GOT3 (cell line): ENCODE measurements around the gene SFN.
"Not testable (repeated sequence)": the region's sequence is repeated elsewhere in the genome, so short reads cannot be mapped to it uniquely, and the experiment has no call there.

Experiments
- DNase-seq: peaks from one replicate; lab custom pipeline; 2025; ENCODE audit warnings: mixed read lengths; lab: John Stamatoyannopoulos, UW

SFN gene

DNA sequence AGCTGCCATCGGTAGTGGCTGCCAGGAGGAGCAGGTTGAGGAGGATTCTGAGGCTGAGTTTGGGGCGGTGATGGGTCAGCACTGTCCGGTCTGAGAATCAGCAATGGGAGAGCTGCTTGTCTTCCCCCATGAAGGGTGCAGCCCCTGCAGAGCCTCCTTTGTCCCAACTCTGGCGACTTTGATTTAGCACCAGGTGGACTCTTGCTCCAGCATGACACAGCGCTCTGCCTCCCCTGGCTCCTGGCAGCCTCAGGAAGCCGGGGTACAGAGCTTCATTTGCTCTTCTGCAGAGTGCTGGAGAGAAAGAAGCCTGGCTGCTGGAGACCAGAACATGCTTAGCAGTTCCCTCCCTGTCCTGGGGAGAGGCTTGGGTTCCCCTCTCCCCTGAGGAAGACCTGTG is 23.2 kb upstream of the SFN start:
- DNase-seq: no peak

DNA sequence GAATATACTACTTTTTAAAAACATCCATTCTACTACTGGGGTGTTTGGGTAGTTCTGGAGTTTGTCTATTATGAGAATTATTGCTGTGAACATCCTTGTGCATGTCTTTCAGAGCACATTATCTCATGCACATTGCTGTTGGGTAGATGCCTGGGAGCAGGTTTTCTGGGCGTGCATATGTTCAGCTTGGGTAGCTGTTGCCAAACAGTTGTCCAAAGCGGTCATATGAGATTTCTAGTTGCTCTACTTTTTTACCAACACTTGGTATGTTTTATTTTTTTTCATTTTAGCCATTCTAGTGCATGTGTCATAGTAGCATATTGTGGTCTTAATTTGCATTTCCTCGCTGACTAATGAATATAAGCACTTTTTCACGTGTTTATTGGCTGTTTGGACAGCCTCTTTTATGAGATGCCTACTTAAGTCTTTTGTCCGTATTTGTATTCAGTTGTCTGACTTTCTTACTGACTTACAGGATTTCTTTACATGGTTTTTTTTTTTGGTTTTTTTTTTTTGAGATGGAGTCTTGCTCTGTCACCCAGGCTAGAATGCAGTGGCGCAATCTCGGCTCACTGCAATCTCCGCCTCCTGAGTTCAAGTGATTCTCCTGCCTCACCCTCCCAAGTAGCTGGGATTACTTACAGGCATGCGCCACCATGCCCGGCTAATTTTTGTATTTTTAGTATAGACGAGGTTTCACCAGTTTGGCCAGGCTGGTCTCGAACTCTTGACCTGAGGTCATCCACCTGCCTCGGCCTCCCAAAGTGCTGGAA is 18.3 kb upstream of the SFN start:
- no peak for DNase-seq

DNA sequence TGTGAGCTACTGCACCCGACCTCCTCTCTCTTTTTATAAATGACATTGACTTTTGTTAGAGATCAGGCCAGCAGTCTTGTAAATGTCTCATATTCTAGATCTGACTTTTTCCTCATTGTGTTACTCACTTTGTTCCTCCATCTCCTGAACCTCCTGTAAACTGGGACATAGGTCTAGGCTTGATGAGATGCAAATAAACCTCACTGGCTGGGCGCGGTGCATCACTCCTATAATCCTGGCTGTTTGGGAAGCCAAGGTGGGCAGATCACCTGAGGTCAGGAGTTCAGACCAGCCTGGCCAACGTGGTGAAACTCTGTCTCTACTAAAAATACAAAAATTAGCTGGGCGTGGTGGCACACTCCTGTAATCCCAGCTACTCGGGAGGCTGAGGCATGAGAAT is 15.1 kb upstream of the SFN start:
- not testable (repeated sequence) for DNase-seq

DNA sequence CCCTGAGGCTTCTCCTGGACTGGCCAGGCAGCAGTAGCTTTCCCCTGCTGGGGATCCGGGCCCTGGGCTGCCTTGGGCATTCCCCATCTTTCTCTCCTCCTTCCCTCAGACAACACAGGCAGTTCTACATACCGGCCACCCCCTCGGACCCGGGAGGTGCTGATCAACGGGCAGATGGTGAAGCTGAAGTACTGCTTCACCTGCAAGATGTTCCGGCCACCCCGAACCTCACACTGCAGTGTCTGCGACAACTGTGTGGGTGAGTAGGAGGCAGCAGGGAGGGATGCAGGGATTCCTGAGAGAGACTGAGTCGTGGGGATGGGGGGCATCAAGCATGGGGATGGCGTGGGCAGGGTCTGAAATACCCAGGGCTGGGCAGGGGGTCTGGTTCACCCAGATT is 14.4 kb upstream of the SFN start:
- no peak for DNase-seq

DNA sequence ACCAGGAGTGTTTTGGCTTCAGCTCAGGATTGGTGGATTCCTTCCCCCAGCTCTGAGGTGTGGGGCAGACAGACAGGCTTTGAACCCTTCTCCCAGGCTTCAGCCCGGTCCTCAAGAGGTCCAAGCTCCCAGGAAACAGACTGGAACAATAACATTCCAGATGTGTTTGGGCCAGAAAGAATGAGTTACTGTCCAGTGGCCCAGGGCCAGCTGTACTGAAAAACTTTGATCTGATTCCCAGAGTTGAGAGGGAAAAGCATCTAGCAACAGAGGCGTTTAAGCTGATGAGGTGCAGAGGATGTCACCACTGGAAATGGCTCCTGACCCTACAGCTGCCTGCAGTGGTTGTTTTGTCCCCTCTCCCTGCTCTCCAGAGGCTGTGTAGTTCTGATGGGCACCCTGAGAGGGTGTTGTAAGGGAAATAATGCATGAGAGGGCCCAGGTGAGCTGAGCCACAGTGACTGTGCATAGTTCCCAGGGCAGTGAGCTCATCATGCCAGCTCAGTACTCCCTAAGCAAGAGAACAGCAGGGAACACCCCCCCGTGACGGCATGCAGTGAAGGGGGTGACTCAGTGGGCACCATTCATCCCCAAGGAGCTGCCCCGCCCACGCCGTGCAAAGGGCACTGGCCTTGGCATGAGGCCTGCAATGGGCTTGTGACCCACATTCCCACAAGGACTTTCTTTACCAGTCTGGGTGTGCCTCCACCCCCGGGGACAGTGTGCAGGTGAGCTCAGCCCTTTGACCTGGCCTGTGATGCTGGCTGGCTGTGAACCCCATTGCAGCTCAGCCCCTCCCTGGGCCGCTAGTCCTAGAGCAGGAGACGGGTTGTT is 13.8 kb upstream of the SFN start:
- peak; percentile 71 for DNase-seq

DNA sequence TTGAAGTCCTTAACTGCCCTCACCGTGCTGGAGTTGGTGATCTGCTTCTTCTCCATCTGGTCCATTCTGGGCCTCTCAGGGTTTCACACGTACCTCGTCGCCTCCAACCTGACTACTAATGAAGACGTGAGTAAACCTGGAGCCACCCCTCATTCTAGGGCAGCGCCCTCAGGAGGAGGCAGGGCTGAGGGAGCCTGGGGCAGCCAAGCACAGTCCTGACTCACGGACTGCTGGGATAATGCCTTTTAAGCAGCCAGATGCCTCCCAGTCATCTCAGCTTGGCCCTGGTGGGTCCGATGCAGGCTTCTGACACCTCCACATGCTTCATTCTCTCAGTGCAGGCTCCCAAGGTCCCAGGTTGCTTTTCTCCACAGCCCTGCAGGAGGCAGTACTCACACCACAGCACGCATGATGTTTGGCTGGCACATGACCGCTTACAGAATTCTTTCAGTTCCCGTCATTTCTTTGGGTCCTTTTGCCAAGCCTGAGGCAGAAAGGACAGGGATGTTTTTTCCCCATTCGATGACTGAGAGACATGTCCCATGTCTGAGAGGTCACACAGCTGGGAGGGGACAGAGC is 11.8 kb upstream of the SFN start:
- no peak for DNase-seq

DNA sequence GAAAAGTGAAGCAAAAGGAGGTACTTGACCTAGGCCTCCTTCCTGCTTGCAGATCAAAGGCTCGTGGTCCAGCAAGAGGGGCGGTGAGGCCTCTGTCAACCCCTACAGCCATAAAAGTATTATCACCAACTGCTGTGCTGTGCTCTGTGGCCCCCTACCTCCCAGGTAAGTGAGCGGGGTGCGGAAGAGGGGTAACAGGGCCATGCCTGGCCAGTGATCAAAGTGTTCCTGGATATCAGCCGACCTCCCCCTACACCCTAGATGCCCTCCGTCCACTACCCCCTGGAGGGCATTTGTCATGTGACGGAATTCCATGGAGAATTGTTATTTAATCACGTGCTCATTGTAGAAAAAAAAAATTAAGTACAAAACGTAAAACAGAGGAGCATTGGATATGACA is 10.2 kb upstream of the SFN start:
- DNase-seq: no peak

DNA sequence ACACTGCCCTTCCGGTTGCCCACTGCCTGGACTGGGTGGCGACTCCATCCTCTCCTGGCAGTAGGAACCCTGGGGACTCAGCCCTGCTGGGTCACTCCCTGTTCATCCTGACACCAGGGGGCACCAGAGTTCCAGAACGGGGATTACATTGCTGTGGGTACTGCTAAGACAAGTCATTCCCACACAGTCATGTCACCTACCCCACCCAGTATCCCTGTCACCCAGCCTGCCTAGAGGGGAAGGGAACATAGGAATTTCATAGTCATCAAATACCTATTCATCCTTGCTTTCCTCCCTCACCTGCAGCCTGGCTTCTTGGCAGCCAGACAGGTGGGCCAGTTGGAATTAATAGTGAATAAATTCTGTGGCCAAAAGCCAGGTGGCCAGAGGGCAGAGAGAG is 9.8 kb upstream of the SFN start:
- no peak for DNase-seq

DNA sequence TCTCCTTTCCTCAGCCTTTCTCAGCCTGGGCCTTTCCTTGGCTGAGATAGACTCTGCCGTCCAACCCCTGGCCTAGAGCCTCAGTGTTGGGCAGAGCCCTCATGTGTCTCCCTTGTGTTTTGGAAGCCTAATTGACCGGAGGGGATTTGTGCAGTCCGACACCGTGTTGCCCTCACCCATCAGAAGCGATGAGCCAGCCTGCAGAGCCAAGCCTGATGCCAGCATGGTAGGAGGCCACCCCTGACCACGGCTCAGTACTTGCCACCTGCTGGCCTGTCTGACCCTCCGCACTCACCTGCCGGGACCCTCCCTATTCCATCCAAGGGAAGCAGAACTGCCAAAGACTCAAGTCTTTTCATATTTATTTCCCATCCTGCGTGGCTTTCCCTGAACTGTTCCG is 9.3 kb upstream of the SFN start:
- no peak for DNase-seq

DNA sequence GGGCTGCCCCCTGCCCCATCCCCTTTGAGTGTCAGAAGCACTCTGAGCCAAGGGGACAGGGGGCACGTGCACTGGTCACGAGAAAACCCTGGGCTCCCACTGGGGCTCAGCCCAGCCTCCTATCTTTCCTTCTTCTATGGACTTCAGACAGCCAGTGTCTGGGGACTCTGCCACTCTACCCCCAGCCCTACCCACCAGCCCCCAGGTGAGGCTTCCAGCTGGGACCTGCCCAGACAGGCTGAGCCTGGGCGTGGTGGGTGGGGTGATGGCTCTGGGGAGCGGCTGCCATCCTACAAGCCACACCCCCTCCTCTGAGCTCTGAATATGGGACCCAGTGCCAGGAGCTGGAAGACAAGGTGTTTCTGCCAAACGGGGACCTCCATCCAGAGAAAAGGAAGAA is 8.0 kb upstream of the SFN start:
- DNase-seq: no peak

DNA sequence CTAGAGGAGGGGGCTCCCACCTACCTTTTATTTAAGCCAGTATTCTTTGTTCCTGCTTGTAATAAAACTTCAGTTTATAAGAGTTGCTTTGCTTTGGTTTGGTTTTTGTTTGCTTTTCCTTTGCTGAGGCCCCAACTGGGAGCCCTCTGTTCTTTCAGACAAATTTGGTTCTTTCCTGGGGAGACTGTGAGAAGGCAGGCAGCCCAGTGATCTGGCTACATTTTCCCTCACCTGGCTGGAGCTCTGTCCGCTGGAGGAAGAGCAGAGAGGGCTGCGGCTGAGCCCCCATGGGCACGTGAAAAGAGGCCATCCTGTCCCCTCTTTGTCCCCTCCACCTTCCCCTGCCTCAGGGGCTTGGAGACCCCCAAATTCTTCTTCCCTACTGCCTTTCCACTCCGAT is 7.3 kb upstream of the SFN start:
- no peak for DNase-seq

DNA sequence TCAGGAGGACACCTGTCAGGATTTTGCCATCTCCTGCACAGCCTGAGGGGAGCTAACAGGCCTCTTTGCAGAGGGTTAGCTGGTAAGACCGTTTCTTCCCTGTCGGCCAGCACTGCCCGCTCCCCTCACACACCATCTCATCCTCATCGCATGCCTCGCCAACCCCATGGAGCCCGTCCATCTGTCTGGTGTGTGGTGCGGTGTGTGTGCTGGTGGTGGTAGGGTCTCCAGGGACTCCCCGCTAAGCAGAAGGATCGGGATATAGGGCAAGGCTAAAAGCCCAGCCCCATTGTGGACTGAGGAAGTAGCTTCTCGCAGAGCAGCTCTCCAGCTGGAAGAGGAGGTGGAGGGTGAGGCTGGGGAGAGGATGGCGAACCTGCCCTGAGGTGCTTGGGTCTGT is 6.8 kb upstream of the SFN start:
- DNase-seq: no peak

DNA sequence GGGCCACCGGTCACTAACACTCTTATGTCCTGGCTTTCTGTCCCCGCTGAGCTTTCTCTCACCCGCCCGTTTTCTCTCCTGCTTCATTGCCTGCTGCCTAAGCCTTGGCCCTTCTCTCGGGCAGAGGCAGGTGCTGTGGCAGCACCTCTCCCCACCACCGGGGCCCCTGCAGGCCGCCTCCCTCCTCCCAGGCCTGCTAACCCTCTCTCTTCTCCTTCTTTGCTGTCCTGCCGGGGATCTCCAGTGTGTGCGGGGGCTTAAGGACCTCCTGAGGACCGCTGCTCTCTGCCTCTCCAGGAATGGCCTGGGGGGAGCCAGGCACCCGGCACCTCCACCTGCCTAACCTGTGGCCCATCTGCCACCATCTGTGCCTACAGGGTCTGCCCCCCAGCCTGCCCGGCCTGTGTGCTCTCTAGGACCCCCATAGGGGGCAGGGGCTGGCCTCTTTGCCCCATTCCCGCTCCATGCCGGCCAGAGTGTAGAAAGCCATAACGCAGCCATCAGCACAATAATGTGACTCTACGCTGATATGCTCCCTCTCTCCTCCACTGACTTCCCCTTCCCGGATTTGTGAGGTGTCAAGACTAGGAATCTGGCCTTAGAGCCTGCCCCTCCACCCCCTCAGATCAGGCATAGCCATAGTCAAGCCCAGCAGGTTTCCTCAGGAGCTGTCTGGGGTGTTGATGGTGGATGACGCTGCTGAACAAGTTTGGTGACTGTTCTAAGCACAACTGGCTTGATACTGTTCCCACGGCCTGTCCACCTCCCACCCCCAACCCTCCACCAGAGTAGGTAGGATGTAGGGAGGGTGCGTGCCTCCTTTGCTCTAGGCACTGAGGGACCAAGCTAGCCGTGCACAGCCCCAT is 6.1 kb upstream of the SFN start:
- DNase-seq: no peak

DNA sequence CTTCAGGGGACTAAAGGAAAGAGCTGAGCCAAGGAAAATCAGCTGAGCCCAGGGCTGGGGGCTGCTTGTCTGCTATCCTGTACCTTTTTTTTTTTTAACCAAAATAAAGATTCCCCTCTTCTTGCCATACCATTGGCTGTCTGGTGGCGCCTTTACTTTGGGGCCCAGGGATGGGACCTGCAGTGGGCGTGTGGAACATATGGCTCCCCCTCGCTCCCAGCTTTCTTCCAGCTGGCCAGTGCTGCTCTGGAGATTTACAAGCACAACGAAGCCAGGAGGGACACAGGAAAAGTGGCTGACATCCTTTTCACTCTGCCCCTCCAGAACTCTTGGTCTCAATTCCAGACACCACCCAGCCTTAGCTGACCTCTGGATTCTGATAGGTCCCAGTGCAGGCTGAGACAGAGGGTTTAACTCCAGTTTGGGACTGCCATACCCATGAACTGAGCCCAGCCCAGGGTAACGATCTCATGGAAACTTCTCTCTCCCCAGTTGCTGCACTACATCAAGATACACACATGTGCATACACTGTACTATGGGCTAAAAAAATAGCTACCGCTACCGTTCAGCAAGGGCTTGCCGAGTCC is 5.4 kb upstream of the SFN start:
- DNase-seq: no peak

DNA sequence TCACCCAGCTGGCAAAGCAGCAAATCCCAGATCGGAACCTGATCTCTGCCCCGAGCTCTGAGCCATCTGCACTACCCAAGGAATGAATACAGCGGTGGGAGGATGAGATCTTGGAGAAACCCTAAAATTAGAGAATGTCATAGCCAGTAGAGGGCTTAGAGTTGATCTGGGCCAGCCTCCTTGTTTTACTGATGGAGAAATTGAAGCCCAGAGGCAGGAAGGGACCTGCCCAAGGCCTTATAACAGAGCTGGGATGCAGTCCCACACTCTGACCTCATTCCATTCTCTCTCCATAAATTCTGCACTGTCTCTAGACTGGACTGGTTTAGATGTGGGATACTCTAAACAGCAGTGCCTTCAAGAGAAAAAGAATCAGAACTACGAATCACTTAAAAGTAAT is 4.8 kb upstream of the SFN start:
- DNase-seq: no peak

DNA sequence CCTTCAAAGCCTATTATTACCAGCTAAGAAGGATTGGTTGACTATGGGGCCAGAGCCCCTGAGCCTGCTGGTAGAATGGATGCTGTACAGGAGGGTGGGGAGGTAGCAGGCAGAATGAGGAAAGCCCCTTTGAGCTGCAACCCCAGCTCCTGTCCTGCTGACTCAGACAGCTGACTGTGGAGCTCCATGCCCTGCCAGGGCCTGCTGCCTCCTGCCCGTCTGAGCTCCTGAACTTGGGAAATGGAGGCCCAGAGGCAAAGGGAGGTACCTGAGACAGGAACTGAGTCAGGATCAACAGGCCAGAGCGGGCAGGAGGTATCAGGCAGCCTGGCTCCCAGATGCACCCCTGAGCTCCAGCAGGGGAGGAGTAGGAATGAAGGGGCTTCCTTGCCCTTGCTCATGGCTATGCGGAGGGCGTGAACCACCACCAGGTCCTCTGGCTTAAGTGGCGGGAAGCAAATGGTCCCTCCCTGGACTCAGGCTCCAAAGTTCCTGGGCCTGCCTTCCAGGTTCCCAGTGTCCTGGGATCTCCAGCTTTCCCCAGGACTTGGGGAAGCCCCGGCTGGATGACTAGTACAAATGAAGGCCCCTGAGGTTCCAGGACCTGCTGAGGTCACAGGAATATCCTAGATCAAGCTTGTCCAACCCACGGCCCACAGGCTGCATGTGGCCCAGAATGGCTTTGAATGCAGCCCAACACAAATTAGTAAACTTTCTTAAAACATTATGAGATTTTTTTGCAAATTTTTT is 3.9 kb upstream of the SFN start:
- no peak for DNase-seq

DNA sequence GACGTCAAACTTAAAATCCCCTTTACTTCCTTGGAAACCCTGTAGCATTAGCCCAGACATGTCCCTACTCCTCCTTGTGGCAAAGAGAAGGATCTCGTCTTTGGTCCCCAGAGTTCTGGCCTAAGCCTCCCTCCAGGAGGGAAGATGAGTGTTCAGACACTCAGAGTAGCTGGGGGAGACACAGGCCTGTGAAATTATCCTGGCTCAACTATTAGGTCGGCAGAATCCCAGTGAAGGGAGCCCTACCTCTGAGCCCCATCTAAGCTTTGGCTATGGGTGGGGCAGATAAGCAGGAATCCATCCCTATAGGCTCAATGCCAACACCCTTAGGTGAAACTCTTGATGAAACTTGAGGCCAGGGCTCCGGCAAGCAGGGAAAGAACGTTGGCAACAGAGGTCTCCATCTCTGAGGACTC is 1.7 kb upstream of the SFN start:
- DNase-seq: no peak

DNA sequence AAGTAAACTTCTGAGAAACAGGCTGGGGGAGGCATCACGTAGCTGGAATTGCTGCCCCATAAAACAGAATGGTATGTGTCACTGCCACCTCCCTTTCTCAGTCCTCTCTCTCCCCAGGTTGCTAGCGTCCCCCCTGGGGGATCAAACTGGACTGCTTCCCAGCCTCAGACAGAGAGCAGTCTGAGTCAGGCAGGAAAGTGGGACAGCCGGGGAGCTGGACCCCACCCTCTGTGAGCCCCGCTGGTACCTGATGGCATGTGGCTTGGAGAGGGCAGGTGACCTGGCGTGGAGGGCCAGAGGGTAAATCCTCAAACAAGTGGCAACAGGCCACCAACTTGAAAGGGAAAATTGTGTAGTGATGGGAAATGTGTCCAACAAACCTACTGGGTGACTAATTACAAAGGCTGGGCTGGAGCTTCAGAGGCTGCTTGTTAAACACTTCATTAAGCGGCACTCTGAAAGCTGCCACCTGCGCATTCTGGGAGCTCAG is 1.0 kb upstream of the SFN start:
- no peak for DNase-seq

DNA sequence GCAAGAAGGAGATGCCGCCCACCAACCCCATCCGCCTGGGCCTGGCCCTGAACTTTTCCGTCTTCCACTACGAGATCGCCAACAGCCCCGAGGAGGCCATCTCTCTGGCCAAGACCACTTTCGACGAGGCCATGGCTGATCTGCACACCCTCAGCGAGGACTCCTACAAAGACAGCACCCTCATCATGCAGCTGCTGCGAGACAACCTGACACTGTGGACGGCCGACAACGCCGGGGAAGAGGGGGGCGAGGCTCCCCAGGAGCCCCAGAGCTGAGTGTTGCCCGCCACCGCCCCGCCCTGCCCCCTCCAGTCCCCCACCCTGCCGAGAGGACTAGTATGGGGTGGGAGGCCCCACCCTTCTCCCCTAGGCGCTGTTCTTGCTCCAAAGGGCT is 732 bp downstream of the SFN start:
- no peak for DNase-seq

DNA sequence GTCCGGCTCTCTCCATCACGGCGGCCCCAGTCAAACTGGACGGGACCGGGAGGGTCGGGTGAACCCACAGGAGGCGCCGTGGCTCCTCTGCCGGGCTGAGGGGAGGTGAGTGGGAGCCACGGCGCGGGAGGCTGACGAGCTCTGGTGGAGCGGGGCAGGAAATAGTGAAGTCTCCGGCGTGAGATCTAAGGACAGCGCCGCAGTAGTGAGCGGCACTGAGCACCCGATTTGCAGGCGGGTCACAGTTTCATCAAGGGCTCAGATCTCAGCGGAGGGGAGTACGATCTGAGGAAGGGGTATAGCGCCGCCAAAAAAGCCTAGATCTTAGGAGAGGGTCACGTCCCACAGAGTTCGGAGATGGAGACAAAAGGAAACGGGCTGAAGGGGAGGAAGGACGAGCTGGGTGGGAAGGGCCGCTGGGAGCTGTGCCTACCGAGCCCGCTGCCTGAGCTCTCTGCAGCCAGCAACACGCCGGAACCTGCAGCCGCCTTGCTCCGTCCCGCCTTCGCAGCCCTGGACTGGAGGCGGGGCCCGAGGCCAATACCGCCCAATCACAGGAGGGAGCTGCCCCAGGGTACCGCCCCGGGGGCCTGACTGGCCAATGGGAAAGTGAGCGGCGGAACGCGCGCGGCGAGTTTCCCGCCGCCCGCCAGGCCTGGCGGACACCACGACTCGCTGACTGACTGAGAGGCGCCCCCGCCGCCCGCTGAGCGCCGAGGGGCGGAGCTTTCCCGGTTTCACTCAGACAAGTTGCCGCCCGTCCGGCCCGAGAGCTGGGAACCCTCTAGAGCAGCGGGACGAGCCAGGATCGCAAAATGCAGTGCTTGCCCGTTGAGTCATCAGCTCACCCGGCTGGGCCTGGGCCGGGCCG is 1.9 kb downstream of the SFN start:
- peak; percentile 93 for DNase-seq
